ENCODE results near the gene FGFBP1. TPM values are rescaled to one million over a fixed set of nuclear protein-coding genes. Genes with fewer than 3 reads are reported as not detected.

Gene FGFBP1
- total and polyA plus RNA-seq, 4 donors: not detected

DNA sequence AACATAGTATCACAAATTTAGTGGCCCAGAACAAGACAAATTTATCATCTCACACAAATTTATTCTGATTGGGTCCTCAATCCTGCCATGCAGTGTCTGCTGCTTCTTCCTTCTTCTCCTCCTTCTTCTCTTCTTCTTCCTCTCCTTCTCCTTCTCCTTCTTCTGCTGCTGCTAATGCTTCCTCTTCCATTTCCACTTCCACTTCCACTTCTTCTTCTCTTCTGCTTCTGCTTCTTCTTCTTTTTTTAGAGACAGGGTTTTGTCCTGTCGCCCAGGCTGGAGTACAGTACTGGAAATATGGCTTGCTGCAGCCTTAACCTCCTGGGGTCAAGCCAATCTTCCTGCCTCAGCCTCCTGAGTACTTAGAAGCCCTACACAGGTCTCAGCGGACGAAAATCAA, 37.5 kb downstream of the FGFBP1 start:
- Histone ChIP-seq H3K4me1 (ENCODE audit: control insufficient read depth, insufficient read depth, low read length) (no peaks in the 10 kb centered on the region), H3K9me3 (ENCODE audit: control insufficient read depth, insufficient read depth, low read length) (no peaks in the 10 kb centered on the region), H3K27ac (ENCODE audit: low read depth, low read length) (no peak overlapping the region), H3K4me3 (ENCODE audit: low read depth, low read length) (no peak overlapping the region), H3K36me3 (ENCODE audit: control insufficient read depth, insufficient read depth, low read length) (no peaks in the 10 kb centered on the region), H3K27me3 (ENCODE audit: control insufficient read depth, insufficient read depth, low read length) (no peaks in the 10 kb centered on the region)
- WGBS (ENCODE audit: insufficient coverage): 100% methylated on average over 1 of the region's 3 CpGs
- DNase-seq (ENCODE audit: low read depth in 4 of 6, low spot score in 6 of 6): no peak

DNA sequence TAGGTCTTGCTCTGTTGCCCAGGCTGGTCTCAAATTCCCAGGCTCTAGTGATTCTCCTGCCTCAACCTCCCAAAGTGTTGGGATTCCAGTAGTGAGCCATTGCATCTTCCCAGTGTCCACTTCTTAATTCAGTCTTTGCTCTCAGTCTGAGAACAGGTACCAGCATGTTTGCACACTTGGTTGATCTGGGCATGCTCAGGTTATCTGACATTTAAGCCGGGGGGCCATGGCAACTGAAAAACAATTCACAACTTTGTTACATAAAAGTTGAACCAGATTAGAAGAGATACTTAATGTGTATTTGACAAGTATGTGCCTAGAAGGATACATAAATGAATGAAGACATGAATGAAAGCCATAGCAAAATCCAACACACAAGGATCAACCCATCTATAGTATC, 39.0 kb downstream of the FGFBP1 start:
- WGBS (ENCODE audit: insufficient coverage): no CpG with 5 or more reads among the region's 1 CpG
- Histone ChIP-seq H3K27me3 (ENCODE audit: control insufficient read depth, insufficient read depth, low read length) (no peaks in the 10 kb centered on the region), H3K4me1 (ENCODE audit: control insufficient read depth, insufficient read depth, low read length) (no peaks in the 10 kb centered on the region), H3K27ac (ENCODE audit: low read depth, low read length) (no peak overlapping the region), H3K4me3 (ENCODE audit: low read depth, low read length) (no peak overlapping the region), H3K36me3 (ENCODE audit: control insufficient read depth, insufficient read depth, low read length) (no peaks in the 10 kb centered on the region), H3K9me3 (ENCODE audit: control insufficient read depth, insufficient read depth, low read length) (no peaks in the 10 kb centered on the region)
- no peak for DNase-seq (ENCODE audit: low read depth in 4 of 6, low spot score in 6 of 6)

DNA sequence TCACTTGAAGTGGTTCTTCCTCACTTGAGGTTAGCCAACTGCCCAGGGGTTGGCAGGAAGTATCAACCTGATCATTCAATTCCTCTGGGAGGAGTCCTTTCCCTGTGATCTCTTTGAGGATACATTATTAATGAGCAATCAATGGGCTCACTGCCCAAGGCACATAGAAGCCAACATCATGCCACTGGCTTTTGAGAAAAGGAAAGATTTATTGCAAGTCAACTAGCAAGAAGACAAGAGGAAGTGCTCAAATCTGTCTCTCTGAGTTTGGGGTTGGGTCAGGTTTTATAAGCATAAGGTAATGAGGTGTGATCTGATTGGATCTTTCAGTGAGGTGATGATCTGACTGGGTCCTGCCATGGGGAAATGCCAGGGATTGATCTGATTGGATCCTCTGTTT, 39.6 kb downstream of the FGFBP1 start:
- Histone ChIP-seq H3K36me3 (ENCODE audit: control insufficient read depth, insufficient read depth, low read length) (no peaks in the 10 kb centered on the region), H3K4me1 (ENCODE audit: control insufficient read depth, insufficient read depth, low read length) (no peaks in the 10 kb centered on the region), H3K27me3 (ENCODE audit: control insufficient read depth, insufficient read depth, low read length) (no peaks in the 10 kb centered on the region), H3K9me3 (ENCODE audit: control insufficient read depth, insufficient read depth, low read length) (no peaks in the 10 kb centered on the region), H3K4me3 (ENCODE audit: low read depth, low read length) (no peak overlapping the region), H3K27ac (ENCODE audit: low read depth, low read length) (no peak overlapping the region)
- DNase-seq (ENCODE audit: low read depth in 4 of 6, low spot score in 6 of 6): no peak

DNA sequence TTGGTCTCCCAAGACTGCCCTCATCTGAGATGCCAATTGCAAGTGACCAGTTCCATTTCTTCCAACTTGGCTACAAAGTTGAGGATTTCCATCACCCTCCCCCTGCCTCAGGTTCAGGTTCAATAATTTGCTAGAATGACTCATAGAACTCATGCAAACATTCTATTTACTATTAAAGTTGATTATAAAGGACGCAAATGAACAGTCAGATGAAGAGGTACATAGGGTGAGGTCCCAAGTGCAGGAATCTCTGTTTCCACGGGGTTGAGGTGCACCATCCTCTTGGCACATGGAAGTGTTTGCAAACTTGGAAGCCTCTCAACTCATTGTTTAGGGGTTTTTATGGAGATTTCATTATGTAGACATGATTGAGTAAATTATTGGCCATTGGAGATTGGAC, 41.0 kb downstream of the FGFBP1 start:
- Histone ChIP-seq H3K4me3 (ENCODE audit: low read depth, low read length) (no peak overlapping the region), H3K4me1 (ENCODE audit: control insufficient read depth, insufficient read depth, low read length) (no peaks in the 10 kb centered on the region), H3K27me3 (ENCODE audit: control insufficient read depth, insufficient read depth, low read length) (no peaks in the 10 kb centered on the region), H3K27ac (ENCODE audit: low read depth, low read length) (no peak overlapping the region), H3K9me3 (ENCODE audit: control insufficient read depth, insufficient read depth, low read length) (no peaks in the 10 kb centered on the region), H3K36me3 (ENCODE audit: control insufficient read depth, insufficient read depth, low read length) (no peaks in the 10 kb centered on the region)
- no peak for DNase-seq (ENCODE audit: low read depth in 4 of 6, low spot score in 6 of 6)
- 80% methylated on average over 1 of the region's 2 CpGs for WGBS (ENCODE audit: insufficient coverage)

DNA sequence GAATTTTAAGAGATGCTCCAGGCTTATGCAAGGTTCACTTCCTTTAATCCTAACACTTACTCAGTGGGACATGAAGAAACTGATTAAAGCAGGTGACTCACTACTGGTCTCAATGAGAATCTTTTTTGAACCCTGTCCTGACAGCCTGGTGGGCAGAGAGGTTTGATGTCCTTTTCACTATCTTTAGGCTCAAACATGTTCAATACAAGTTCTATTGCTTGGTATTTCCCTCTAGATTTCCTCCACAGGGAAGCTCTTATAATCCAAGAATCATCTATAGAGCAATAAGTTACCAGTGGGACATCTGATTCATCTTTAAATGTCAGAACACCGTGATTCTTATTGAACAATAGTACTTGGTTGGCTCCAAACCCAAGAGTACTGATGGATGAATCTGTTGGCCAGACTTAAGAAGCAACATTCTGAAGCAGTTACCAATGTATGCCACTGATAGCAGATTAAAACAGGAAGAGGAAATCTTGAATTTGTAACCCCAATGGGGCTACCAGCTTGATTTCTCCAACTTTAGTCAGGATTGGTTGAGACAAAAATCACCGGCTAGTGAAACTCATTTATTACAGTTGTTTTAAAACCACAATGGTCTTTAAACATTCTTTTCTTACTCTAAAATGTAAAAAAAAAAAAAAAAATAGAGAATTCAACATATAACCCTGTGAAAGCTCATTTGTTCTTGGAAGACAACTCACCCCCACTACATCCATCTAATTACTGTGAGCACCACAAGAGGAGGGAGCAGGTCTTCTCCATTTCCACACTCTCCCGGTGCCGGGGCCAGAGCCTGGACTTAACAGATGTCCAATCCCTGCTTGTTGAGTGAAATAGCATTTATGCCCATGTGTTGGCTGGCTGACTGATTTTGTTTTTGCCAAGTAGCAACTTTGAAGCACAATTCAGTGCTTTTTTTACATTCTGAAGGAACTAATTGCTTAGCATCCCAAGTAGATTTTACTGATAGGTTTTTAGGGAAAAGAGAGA, 43.3 kb downstream of the FGFBP1 start:
- no peak overlapping the region for H3K27ac ChIP-seq (ENCODE audit: low read depth, low read length)
- WGBS (ENCODE audit: insufficient coverage): 58% methylated on average over 2 of the region's 4 CpGs
- no peaks in the 10 kb centered on the region for H3K36me3 ChIP-seq (ENCODE audit: control insufficient read depth, insufficient read depth, low read length)
- DNase-seq (ENCODE audit: low read depth in 4 of 6, low spot score in 6 of 6): peak in 2 of 6 donors; percentile 36 to 86
- H3K4me1 ChIP-seq (ENCODE audit: control insufficient read depth, insufficient read depth, low read length): no peaks in the 10 kb centered on the region
- H3K27me3 ChIP-seq (ENCODE audit: control insufficient read depth, insufficient read depth, low read length): no peaks in the 10 kb centered on the region
- peaks cover 2% of the 10 kb centered on the region for H3K9me3 ChIP-seq (ENCODE audit: control insufficient read depth, insufficient read depth, low read length)
- no peak overlapping the region for H3K4me3 ChIP-seq (ENCODE audit: low read depth, low read length)

DNA sequence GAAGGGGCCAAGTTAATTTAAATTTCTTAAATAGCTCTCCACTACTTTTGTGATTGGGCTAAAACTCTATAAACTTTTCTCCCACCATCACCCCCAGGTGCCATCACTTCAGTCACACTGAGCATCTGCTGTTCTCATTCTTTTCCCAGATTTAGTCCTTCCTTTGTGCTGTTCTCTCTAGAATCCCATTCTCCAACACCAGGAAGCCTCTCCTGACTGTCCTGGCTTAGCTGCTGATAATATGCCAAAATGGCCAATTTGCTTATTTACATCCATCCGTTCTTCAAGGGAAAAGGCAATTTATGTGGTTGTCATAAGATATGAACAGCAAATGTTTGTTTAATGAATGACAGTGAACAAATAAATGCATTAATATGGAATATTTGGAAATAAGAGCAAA, 44.1 kb downstream of the FGFBP1 start:
- no peak overlapping the region for H3K4me3 ChIP-seq (ENCODE audit: low read depth, low read length)
- no CpG with 5 or more reads among the region's 1 CpG for WGBS (ENCODE audit: insufficient coverage)
- no peaks in the 10 kb centered on the region for H3K4me1 ChIP-seq (ENCODE audit: control insufficient read depth, insufficient read depth, low read length)
- no peaks in the 10 kb centered on the region for H3K36me3 ChIP-seq (ENCODE audit: control insufficient read depth, insufficient read depth, low read length)
- H3K9me3 ChIP-seq (ENCODE audit: control insufficient read depth, insufficient read depth, low read length): peaks cover 2% of the 10 kb centered on the region
- H3K27me3 ChIP-seq (ENCODE audit: control insufficient read depth, insufficient read depth, low read length): no peaks in the 10 kb centered on the region
- no peak overlapping the region for H3K27ac ChIP-seq (ENCODE audit: low read depth, low read length)
- no peak for DNase-seq (ENCODE audit: low read depth in 4 of 6, low spot score in 6 of 6)

DNA sequence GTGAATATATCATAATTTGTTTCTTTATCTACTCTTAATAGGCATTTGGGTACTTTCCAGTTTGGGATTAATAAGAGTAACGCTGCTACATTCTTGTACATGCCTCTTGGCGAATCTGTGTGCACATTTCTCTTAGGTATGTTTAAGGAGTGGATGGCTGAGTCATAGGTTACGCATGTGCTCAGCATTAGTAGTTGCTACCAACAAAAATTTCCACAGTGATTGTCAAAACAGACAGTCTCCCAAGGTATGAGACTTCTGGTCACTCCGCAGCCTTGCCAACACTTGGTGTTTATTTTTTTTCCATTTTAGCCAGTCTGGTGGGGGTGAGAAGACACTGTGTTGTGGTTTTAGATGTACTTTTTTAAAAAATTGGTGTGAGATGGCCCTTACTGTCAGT, 44.6 kb downstream of the FGFBP1 start:
- no peak for DNase-seq (ENCODE audit: low read depth in 4 of 6, low spot score in 6 of 6)
- no peaks in the 10 kb centered on the region for H3K4me1 ChIP-seq (ENCODE audit: control insufficient read depth, insufficient read depth, low read length)
- WGBS (ENCODE audit: insufficient coverage): no CpG with 5 or more reads among the region's 4 CpGs
- H3K36me3 ChIP-seq (ENCODE audit: control insufficient read depth, insufficient read depth, low read length): no peaks in the 10 kb centered on the region
- peaks cover 2% of the 10 kb centered on the region for H3K9me3 ChIP-seq (ENCODE audit: control insufficient read depth, insufficient read depth, low read length)
- H3K4me3 ChIP-seq (ENCODE audit: low read depth, low read length): no peak overlapping the region
- no peaks in the 10 kb centered on the region for H3K27me3 ChIP-seq (ENCODE audit: control insufficient read depth, insufficient read depth, low read length)
- H3K27ac ChIP-seq (ENCODE audit: low read depth, low read length): no peak overlapping the region

DNA sequence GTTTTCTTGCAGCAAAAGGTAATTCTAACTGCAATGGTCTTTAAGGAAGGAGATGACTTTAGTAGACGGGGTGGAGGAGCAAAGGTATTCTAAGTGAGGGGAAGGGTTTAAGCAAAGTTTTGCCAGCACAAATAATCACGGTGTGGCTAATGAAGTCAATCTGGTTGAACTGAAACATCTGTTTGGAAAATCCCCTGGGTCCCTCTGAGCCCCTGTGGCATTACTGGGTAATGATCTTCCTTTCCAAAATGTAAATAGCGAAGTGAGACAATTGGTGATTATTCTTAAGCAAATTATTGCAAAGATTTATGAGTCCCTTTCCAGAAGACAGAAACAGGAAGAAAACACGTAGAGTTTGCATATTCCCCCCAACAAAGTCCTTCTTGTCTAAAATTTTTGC, 47.2 kb downstream of the FGFBP1 start:
- Histone ChIP-seq H3K4me1 (ENCODE audit: control insufficient read depth, insufficient read depth, low read length) (no peaks in the 10 kb centered on the region), H3K9me3 (ENCODE audit: control insufficient read depth, insufficient read depth, low read length) (peaks cover 2% of the 10 kb centered on the region), H3K36me3 (ENCODE audit: control insufficient read depth, insufficient read depth, low read length) (no peaks in the 10 kb centered on the region), H3K4me3 (ENCODE audit: low read depth, low read length) (no peak overlapping the region), H3K27me3 (ENCODE audit: control insufficient read depth, insufficient read depth, low read length) (no peaks in the 10 kb centered on the region), H3K27ac (ENCODE audit: low read depth, low read length) (no peak overlapping the region)
- peak in 1 of 6 donors; percentile 63 for DNase-seq (ENCODE audit: low read depth in 4 of 6, low spot score in 6 of 6)
- WGBS (ENCODE audit: insufficient coverage): 75% methylated on average over 1 of the region's 4 CpGs

DNA sequence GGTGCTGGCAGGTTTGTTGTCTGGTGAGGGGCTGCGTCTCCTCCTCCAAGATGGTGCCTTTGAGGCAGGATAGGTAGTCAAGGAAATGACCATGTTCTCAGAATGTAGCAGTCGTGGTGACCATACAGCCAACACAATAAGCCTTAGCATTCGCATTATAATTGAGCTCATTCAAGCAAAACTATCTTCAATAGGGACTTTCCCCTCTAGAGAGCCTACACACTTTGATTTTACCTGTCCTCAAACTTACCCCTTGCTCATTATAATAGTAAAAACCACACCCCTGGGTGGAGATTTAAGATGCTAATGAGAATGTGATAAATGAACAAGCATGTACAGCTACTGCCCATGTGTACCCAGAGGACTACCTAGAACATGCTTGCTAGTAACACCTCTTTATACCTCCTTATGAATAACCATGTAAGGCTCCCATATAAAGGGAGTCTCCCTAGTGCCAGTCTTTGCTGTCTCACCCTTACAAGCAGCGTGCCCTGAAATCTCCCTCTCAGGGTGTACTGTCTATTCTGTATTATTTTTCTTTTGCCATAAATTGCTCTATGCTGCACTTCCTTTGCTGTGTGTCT, 48.2 kb downstream of the FGFBP1 start:
- Histone ChIP-seq H3K27me3 (ENCODE audit: control insufficient read depth, insufficient read depth, low read length) (no peaks in the 10 kb centered on the region), H3K4me3 (ENCODE audit: low read depth, low read length) (no peak overlapping the region), H3K4me1 (ENCODE audit: control insufficient read depth, insufficient read depth, low read length) (no peaks in the 10 kb centered on the region), H3K36me3 (ENCODE audit: control insufficient read depth, insufficient read depth, low read length) (no peaks in the 10 kb centered on the region), H3K9me3 (ENCODE audit: control insufficient read depth, insufficient read depth, low read length) (peaks cover 2% of the 10 kb centered on the region), H3K27ac (ENCODE audit: low read depth, low read length) (no peak overlapping the region)
- no peak for DNase-seq (ENCODE audit: low read depth in 4 of 6, low spot score in 6 of 6)
- 85% methylated on average over 3 of the region's 4 CpGs for WGBS (ENCODE audit: insufficient coverage)

DNA sequence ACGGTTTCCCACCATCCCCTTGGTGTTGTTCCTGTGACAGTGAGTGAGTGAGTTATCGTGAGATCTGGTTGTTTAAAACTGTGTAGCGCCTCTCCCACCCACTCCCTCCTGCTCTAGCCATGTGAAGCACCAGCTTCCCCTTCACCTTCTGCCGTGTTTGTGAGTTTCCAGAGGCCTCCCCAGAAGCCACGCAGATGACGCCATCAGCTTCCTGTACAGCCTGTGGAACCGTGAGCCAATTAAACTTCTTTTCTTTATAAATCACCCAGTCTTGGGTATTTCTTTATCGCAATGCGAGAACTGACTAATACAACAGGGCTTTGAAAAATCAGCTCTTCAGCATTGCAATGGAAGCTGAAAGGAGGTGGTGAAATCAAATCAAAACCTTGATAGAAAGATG, 50.0 kb downstream of the FGFBP1 start:
- no peaks in the 10 kb centered on the region for H3K36me3 ChIP-seq (ENCODE audit: control insufficient read depth, insufficient read depth, low read length)
- no peaks in the 10 kb centered on the region for H3K27me3 ChIP-seq (ENCODE audit: control insufficient read depth, insufficient read depth, low read length)
- H3K9me3 ChIP-seq (ENCODE audit: control insufficient read depth, insufficient read depth, low read length): peaks cover 2% of the 10 kb centered on the region
- H3K27ac ChIP-seq (ENCODE audit: low read depth, low read length): no peak overlapping the region
- H3K4me1 ChIP-seq (ENCODE audit: control insufficient read depth, insufficient read depth, low read length): no peaks in the 10 kb centered on the region
- no peak overlapping the region for H3K4me3 ChIP-seq (ENCODE audit: low read depth, low read length)
- 81% methylated on average over 5 of the region's 9 CpGs for WGBS (ENCODE audit: insufficient coverage)
- no peak for DNase-seq (ENCODE audit: low read depth in 4 of 6, low spot score in 6 of 6)
